Measurements from ENCODE around the gene LRBA.

LRBA gene

DNA sequence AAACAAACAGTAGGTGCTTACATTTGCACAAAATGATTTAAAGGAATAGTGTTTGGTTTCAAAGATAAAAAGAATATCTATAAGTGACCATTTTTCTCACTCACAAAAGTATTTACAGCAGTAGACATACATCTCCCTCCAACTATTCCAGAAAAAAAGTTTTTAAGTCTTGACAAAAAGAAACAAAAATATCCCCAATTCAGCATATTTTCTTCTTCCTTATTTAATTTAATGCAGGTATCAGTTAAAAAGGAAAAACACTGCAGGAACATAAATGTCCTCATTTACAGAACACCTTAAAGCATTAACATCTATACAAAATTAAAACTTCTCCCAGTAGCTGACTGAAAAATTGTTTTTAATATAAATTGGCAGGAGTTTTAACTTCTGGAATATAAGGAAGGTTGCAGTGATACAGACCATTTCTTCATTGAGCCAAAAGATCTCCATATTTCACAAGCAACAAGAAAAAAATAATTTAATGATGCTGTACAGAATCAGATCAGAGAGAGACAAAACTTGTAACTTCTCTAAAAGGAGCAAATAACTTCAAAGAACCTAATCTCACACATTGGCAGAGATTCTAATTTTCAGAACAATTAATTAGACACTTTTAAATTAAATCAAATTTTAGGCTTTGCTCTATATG, 428.8 kb downstream of the LRBA start:
- no peak for DNase-seq (ENCODE audit: low read depth in 2 of 2)

DNA sequence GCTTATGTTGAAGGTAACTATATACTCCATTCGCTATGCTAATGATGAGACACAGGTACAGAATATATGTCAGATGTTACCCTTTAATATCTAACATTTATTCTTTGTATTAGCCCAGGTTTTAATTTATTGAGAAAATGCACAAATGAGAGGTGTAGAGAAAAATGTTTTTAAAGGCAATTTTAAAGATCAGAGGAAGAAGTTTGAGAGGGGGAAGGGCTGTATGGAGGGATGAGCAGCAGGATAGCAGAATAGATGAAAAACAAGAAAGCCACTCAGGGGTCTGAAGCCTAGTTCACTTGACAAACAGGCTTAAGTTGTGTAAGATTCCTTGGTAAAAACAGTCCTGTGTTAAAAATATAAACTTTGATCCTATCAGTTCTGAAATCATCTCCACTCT, 429.5 kb downstream of the LRBA start:
- no peak for DNase-seq (ENCODE audit: low read depth in 2 of 2)

DNA sequence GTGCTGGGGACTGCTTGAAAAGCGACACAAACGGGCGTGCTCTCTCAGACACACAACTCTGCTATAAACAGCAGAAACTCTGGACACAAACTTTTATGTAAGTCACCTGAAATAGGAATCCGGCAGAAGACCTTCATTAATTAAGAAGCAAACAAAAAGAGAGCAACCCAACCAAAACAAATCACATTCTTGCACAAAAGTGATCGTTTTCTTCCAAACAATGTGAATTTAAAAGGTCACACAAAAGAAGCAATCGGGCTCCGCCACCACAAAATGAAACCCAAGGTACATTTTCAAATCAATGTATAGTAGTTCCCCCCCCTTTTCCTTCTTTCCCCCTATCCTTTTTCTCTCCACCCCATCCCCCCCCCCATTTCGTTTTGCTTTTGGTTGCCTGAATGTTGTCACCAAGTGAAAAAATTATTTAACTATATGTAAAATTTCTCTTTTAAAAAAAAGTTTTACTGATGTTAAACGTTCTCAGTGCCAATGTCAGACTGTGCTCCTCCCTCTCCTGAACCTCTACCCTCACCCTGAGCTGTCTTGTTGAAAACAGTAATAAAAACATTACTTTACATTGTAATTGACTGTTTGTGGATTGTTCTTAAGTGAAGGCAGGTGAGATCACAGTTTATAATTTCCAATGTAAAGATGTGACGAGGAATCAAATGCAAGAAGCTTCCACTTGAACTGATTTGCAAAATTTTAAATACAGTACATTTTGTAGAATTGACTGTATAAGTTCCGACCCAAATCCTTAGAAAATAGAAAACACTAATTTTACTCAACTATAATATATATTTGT, 430.8 kb downstream of the LRBA start:
- DNase-seq (ENCODE audit: low read depth in 2 of 2): no peak

DNA sequence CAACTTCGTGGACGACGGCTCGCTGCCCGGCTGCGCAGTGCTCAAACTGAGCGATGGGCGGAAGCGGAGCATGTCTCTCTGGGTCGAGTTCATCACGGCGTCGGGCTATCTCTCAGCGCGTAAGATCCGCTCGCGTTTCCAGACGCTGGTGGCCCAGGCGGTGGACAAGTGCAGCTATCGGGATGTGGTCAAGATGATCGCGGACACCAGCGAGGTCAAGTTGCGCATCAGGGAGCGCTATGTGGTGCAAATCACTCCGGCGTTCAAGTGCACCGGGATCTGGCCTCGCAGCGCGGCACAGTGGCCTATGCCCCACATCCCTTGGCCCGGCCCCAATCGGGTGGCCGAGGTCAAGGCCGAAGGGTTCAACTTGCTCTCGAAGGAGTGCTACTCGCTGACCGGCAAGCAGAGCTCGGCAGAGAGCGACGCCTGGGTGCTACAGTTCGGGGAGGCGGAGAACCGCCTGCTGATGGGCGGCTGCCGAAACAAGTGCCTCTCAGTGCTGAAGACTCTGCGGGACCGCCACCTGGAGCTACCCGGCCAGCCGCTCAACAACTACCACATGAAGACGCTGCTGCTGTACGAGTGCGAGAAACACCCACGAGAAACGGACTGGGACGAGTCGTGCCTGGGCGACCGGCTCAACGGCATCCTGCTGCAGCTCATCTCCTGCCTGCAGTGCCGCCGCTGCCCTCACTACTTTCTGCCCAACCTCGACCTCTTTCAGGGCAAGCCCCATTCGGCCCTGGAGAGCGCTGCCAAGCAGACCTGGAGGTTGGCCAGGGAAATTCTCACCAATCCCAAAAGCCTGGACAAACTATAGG, 431.6 kb downstream of the LRBA start:
- DNase-seq (ENCODE audit: low read depth in 2 of 2): no peak

DNA sequence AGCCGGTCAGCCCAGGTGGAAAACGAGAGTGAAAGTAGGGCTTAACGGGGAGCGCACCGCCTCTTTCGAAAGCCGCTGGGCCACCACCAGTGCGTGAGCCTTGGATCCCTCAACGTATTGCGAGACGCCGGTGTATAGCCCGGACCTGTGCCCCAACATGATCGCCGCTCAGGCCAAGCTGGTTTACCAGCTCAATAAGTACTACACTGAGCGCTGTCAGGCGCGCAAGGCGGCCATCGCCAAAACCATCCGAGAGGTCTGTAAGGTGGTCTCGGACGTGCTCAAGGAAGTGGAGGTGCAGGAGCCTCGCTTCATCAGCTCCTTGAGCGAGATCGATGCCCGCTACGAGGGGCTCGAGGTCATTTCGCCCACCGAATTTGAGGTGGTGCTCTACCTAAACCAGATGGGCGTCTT, 432.2 kb downstream of the LRBA start:
- DNase-seq (ENCODE audit: low read depth in 2 of 2): no peak

DNA sequence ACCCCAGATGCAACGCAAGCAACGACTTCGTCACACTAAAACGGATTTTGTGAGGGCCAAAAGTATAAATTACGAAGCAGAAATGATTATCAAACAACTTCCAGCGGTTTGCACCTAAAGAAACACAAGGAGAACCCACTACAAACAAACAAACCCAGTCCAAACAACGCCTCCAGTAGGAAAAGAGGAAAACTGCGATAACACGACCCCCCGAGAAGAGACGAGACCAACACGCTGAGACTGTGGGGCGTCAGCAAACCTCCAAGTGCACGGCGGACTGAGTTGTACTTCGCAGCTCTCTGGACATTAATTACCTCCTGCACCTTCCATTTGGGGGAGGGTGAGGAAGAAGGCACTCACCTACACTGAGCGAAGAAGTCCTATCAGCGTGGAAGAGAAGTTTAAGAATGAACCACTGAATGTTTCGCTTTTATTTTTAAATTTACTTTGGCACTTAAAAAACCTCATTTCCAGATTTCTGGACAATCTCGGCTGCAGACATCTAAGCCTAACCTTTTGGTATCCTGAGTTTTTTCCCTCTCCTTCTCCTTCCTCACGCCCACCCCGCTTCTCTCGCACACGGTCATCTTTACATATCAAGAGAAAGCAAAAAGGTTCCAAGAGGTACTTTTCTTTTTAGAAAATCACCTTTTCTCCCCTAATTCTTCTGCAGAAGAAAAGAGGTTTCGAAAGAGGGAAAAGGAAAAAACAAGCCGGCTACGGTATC, 432.8 kb downstream of the LRBA start, which contains the start of gene MAB21L2:
TSS of gene MAB21L2 (plus strand) at position 6 of the 727 bp plus-strand sequence. CDS start 879 bp downstream, outside the sequence.
- no peak for DNase-seq (ENCODE audit: low read depth in 2 of 2)

DNA sequence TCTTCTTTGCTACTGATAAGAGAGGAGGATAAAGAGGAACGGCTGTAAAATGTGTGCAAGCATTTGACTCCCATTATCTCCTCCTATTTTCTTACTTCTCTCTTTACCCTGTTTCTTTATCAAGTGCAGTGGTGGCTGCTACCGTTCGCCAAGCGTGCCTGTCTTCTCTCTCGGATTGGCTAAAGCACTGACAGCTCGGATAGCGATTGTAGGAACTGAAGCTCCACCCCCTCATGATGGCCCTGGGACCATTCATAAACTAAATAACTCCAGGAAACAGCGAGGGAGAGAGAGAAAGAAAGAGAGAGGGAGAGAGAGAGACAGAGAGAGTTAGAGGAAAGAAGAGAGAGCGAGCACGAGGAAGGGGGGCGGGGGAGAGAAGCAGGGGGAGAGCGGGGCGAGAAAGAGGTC, 433.4 kb downstream of the LRBA start:
- DNase-seq (ENCODE audit: low read depth in 2 of 2): no peak

DNA sequence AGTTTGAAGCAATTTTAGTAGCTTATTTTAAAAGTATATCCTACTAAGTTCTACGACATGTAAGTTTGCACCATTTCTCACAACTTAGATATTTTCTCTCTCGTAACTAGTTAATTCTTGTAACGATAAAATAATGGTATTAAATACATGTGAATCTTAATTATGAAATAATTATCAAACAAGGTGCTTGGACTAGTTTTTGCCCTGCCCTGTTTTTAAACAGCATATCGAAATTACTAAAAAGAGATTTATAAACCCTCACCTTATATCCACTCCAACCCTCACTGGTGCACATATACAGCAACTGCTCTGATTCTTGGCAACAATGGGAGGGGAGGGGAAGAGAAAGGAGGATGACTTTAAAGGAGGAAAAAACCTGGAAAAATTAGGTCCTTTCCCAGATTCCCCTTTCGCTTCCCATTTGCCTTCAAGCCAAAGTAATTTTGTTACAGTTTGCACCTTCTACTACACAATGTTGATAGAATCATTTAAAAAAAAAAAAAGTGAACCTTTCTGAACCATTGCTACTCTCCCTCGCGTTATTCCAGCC, 434.0 kb downstream of the LRBA start:
- DNase-seq (ENCODE audit: low read depth in 2 of 2): no peak

DNA sequence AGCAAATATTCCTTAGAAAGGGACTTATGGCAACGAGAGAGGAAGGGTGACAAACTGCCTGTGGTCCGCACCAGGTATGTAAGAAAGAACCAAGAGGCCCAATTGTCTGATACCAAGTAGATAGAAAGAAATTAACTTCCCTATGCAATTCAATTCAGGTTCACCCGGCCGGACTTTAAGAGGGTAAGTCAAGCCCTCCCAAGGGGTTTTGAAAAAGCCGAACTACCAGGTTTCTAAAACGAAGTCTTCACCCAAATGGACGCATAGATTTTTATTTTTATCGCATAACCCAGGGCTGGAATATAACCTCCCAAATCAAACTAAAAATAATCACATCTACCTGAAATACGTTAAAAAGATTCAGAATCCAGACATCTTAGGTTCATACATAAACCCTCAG, 434.8 kb downstream of the LRBA start:
- DNase-seq (ENCODE audit: low read depth in 2 of 2): no peak

DNA sequence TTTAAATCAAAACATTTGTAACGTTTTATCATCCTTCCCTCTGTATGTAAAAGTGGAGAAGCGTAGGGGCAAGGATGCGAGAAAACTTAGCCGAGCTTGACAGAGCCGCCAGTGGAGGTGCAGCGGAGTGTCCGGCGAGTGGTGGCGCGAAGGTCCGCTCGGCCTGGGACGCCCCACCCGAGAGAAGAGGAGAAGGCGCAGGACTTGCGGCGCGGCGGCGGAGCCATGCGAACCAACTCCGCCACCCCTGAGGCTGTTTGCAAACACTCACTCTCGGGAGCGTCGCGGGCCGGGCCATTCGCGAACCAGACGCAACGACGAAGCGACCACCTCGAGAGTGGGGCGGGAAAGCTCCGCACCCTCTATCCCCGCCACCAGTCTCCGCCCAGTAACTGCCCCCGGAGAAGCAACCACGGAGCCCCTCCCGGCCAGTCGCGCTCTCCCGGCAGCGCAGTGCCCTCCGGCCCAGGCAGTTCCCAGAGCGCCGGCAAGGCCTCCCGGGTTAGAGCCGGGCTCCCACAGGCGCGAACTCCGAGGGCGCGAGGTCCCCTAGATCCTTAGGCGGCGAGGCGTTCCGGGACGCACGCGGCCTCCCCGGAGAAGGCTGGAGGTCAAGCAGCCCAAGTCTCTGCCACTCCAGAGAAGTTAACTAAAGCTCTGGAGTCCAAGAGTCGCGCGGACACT, 435.4 kb downstream of the LRBA start:
- DNase-seq (ENCODE audit: low read depth in 2 of 2): no peak

DNA sequence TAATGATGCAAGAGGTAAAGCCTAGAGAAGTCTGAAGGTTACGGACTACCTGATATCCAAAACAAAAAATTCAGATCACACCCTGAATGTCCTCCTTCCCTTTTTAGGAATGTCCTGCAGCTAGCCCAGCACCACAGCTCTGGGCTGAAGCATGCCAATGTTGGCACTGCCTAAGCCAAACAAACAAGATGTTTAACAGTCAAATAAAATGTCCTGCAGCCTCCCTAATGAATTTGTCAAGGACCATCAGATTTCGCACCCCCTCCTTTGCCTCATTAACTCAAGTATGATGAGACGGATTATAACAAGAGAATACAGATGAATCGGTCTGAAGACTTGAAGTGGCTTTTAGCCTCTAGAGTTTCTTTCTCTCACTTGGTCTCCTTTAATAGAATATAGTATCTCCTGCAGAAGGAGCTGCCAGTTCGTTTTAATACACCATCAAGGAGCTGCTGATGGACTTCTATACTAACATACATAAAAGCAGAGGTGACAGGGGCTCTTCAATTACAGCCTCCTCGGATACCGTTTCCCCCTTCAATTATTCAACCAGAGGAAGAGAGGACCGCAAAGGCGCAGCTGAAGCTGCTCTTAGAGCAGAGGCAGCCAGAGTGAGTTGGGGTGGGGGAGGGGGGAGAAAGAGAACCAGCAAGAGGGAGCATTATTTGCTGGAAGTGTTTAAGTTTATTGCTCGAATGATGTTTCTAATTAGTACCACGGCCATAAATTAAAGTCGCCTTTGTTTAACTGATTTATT, 436.2 kb downstream of the LRBA start:
- DNase-seq (ENCODE audit: low read depth in 2 of 2): no peak

DNA sequence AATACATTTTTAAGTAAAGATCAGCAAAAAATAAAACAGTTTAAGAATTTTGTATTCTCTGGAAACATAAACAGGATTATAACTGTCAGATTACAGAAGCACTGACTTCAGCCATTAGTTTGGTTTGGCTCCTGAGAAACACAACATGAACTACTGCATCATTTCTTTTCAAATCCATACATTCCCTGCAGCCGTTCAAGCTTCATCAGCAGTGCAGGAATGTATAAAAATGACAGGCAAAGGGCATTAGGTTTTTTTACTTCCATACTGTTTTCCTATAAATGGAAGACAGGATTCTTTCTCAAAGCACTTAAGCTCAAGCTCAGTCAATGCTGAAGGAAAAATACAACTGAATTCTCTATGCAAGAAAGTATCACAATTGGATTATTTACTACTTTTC, 437.3 kb downstream of the LRBA start:
- DNase-seq (ENCODE audit: low read depth in 2 of 2): no peak

DNA sequence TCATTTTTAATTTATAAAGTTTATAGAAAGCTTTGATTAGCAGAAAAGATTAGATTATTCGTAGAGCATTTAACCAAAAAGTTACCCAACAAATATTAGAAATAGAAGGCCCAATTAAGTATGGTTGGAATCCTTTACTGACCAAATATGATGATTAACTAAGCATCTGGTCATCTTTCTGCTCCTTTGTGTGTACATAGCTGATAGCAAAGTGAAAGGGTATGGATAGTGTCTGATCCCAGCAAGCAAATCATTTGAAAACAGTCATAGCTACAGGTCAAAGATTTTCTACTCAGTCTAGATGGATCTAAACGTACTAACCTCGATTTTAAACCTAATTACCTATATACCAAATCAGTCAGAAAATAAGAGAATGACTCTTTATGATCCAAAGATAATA, 440.4 kb downstream of the LRBA start:
- DNase-seq (ENCODE audit: low read depth in 2 of 2): no peak

DNA sequence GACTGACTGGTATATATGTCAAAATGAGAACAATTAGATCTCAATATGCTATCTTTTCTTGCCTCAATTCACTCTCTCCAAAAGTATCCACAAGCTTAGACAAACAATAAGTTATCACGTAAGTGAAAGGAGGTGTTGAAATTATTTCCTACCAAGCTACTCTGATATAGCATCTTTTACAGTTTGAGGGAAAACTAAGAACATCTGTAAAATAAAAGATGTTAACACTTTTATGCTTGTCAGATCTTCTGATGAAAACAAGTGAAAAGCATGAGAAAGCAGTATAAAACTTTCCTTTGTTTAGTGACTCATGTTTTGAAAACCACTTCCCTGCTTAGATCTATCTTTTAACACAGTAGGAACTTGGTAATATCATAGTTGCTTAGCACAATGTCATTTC, 441.6 kb downstream of the LRBA start:
- DNase-seq (ENCODE audit: low read depth in 2 of 2): no peak

DNA sequence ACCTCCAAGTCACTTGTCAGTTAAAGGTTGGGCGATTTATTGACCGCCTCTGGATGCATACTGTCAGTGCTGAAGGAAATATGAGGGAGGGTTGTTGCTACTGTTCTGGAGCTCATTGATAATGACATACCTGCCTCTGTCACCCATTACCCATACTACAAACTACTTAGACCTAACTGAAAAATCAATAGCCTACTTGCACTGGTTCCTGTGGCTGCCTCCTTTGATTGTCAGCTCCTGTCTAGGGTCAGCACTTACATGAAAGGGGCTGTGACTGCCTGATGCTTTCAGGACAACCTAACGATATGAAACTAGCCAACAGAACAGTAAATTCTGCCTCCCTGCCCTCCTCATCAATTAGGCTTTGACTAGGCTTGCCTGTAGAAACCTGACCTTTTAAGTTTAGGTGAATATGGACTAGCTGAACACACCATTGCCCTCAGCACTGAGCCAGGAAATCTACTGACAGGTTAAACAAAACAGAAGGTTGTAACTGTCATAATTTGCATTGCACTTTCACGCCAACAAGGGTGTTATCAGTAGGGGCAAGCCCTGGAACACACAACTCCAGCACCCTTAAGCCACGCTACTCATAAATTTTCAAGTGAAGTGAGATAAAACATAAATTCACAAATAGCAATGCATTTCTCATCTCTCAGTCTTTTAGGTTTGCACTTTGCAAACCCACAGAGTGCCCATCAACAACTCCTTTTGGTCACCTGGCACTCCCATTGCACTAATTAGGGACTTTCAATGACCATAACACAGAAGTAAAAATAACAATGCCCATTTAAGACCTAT, 442.2 kb downstream of the LRBA start:
- DNase-seq (ENCODE audit: low read depth in 2 of 2): no peak

DNA sequence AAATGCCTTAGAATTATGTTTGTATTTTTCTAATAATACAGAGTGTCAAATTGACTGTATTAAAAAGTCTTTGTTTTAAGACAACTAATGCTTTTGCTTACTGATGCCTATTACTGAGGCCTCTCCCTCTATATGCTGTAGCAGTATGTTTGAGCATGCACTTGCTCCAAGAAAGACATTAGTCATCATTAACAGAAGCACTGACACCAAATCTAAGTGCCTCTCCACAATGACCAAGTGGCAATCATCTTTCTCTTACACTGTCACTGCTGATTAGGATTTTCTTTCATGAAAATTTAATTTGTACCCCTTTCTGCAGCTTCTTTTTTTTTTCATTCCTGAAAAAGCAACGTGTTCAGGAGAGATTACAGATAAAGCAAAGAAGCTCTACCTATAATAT, 444.2 kb downstream of the LRBA start:
- DNase-seq (ENCODE audit: low read depth in 2 of 2): no peak

DNA sequence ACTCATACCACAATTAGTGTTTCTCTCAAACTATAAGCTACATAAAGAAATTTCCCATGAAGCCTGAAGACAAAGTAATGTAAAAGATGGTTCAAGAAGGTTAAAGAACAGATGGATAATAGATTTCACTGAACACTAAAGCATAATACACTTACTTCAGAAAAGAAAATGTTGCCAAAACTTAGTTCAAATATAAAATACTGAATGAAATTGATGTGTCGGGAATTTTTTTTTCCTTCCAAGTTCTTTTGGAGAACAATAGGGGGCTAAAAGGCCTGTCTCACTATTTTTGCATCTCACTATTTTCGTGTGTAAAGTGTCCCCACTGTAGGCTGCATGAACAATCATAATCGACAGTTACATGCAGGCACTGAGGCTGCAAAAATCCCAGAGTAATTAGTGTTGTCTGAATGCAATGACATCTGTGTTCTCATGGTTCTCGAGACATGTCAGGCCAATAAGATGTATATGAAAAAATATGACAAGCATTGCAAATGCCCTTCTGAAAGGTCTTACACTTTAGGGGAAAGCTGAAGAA, 445.0 kb downstream of the LRBA start:
- no peak for DNase-seq (ENCODE audit: low read depth in 2 of 2)

DNA sequence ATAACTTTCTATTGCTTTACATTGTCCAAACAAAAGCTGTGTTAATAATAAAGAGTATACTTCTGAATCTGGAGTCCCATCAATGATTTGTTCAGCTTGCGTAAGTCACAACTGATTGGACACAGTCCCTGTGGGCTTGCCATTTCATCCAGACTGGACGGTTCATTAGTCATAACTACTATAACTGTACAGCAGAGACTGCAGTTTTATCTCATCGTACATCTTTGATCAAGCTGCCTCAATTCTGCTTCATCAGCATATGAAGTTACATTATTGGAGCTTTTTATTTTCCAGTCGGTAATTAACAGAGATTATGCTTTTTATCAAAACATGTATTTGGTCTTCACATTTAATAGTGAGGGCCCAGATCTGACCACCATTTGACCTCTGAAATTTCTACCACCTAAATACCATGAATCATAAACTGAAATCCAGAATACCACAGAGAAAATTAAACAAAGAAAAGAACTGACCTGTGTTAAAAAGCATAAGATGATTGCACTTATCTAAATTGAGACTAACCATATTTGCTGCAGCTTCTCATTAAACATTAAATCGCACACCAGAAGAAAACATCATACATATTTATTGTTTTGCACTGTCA, 445.6 kb downstream of the LRBA start:
- no peak for DNase-seq (ENCODE audit: low read depth in 2 of 2)

DNA sequence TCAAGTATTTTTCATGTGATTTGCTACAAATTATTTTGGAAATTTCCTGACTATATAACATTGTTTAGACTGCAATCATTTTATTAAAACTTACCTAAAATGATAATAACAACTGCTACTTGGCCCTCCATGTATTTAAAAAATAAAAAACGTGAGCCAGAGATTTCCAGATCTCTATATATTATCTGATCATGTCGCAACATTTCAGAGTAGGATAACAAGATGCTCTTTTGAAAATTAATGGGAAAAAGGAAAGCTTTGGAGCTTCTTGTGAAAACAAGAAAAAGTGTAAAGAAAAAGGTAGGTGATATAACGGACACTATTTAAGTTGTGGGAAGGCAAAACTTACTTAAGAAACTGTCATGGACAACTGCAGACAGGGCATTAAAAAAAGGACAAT, 448.0 kb downstream of the LRBA start:
- no peak for DNase-seq (ENCODE audit: low read depth in 2 of 2)
